HG03520 (cell line): ENCODE data around the gene RRP12.
A peak's percentile ranks its signal among the peaks of the same experiment; 100 is the strongest.

ENCODE experiments used
- ATAC-seq: cut with Tn5 transposase; IDR thresholded peaks from one replicate; pipeline ENCODE4 v1.9.1; 2021; ENCODE audit warnings: mild to moderate bottlenecking, moderate library complexity; ENCODE audit not compliant: unreplicated experiment

The RRP12 gene

GRCh38 chr10:97336446-97336845 lies 64.7 kb downstream of the RRP12 start:
- ATAC-seq: no peak

GRCh38 chr10:97336006-97336405 lies 65.1 kb downstream of the RRP12 start:
- no peak for ATAC-seq

GRCh38 chr10:97335188-97335619 lies 65.9 kb downstream of the RRP12 start:
- ATAC-seq: peak; percentile 2

GRCh38 chr10:97334370-97335175 lies 66.6 kb downstream of the RRP12 start, which contains the start of gene FRAT2:
FRAT2 (minus strand) TSS chr10:97334729; CDS start chr10:97334572, 157 bp downstream.
- peak; percentile 76 for ATAC-seq

GRCh38 chr10:97333601-97334369 lies 67.4 kb downstream of the RRP12 start:
- ATAC-seq: peak; percentile 21

- ATAC-seq: no peak
These were observed 67.9 kb downstream of the RRP12 start for GRCh38 chr10:97333351-97333600.

GRCh38 chr10:97332591-97333350 lies 68.4 kb downstream of the RRP12 start:
- ATAC-seq: no peak

GRCh38 chr10:97331153-97331703 lies 69.9 kb downstream of the RRP12 start:
- no peak for ATAC-seq

- ATAC-seq: no peak
These were observed 71.4 kb downstream of the RRP12 start for GRCh38 chr10:97329766-97330165.

- ATAC-seq: no peak
These were observed 72.3 kb downstream of the RRP12 start for GRCh38 chr10:97328646-97329453.

- no peak for ATAC-seq
These were observed 73.5 kb downstream of the RRP12 start for GRCh38 chr10:97327348-97328294.

- no peak for ATAC-seq
These were observed 75.4 kb downstream of the RRP12 start for GRCh38 chr10:97325754-97326153.

- no peak for ATAC-seq
These were observed 77.6 kb downstream of the RRP12 start for GRCh38 chr10:97323501-97323900.

- no peak for ATAC-seq
These were observed 79.3 kb downstream of the RRP12 start for GRCh38 chr10:97321804-97322190.

- ATAC-seq: no peak
These were observed 79.9 kb downstream of the RRP12 start for GRCh38 chr10:97321032-97321803.

- no peak for ATAC-seq
These were observed 80.6 kb downstream of the RRP12 start for GRCh38 chr10:97320480-97321031.

- peak; percentile 27 for ATAC-seq
These were observed 81.3 kb downstream of the RRP12 start for GRCh38 chr10:97319671-97320479.
